NCI-H2227 treated with DMSO at 0.1 percent for 48 hours (cell line): Measurements from ENCODE around the gene EPYC.

Experiments used
- DNase-seq: peaks from one replicate; lab custom pipeline; 2025; lab: John Stamatoyannopoulos, UW

EPYC gene, protein sequence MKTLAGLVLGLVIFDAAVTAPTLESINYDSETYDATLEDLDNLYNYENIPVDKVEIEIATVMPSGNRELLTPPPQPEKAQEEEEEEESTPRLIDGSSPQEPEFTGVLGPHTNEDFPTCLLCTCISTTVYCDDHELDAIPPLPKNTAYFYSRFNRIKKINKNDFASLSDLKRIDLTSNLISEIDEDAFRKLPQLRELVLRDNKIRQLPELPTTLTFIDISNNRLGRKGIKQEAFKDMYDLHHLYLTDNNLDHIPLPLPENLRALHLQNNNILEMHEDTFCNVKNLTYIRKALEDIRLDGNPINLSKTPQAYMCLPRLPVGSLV

DNA sequence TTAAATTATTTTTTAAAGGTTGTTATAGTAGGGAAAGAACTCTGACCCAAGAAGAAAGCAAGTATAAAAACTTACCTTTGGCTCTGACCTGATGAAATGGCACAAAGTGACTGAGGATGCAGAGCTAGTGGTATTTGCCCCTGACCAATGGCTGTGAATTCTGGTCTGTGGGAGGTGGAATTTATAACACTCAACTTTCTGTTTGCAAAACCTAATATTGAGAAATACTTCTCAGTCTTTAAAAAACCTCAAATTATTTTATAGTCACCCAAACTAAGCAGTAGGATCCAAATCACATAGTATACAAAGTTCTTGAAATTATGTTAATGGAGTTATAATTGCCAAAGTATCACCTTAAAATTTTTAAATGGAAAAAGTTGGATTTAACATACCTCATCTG is at the start of gene EPYC:
TSS of gene EPYC (minus strand) at position 101 of the 400 bp plus-strand sequence. CDS start 2,407 bp downstream, outside the sequence.
- no peak for DNase-seq

DNA sequence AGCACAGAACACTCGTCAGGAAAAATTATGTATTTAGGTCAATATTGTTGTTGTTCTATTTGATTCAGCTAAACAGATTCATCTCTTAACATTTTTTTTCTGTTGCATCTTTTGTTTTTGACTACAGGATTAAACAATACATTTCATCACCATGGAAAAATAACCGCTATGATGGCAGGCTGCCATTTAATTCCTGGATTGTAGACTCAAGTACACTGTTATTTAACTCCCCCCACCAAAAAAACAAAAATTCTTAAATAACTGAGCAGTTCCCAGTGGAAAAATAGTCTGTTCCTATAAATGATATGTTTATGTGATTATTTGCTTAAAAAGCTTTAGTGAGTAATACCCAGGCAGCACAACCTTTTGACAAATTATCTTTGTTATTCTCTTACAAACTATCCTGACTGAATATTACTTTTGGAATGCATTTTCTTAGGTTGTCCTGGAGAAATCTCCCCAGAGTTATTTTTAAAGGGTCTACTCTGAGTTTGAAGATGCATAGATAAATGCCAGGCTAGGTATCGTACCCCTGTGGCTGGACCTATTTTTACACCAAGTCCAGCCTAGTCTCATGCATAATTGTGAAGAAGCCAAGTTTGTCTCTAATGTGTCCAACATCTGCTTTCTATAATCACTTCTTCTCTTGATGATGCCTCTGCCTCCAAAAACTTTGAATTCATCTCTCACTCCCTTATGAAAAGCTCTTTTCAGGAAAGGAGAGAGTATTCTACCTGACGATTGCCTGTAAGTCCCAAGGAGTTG is 49.4 kb upstream of the EPYC start:
- DNase-seq: peak; percentile 41

DNA sequence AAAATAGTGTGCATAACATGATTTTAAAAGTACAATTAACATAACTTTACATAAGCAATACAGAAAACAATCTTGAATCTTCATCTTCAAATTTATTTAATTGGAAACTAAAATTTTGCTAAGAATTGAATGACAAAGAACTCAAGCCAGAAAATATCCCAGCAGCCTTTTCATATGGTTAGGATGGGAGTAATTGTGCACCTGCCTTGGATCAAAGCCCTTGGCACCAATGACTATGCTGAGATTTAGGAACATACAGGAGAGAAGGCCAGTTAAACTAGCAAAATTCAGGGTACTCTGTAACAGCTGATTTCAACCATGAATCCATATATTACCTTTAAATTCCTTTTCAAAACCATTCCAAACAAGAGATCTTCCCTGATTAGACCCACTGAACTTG is 47.3 kb upstream of the EPYC start:
- DNase-seq: no peak

DNA sequence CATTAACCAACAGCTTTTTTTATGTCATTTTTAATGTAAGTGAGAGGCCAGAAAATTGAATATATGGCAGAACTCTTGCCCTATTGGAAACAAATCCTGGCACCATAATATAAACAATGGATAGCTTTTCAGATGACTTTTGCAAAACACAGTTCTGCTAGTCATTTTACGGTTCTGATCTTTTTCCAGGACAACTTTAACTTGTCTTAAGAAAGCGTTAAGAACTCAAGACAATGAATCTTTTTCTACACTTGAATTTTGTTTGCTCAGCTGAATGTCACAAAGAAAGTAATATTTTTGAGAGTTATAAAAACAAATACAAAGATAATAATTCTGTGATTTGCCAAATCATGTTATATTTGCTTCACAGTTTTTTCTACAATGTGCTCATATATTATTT is 39.8 kb upstream of the EPYC start:
- DNase-seq: no peak

DNA sequence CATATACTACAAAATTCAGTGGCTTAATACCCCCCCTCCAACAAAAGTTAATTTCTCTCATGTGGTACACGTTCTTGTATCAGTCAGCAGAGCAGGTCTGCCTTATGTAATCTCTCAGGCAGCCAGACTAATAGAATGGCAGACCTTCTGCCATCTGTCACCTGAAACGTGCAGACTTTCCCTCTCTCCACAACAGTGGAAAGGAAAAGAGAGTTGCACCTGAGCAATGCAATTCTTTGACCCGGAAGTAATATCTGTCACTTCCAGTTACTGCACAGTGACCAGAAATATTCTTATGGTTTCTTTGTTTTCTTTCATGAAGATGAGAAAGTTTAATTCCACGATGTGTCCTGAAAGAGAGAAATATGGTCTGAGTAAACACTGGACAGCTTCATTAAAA is 38.6 kb upstream of the EPYC start:
- DNase-seq: no peak

DNA sequence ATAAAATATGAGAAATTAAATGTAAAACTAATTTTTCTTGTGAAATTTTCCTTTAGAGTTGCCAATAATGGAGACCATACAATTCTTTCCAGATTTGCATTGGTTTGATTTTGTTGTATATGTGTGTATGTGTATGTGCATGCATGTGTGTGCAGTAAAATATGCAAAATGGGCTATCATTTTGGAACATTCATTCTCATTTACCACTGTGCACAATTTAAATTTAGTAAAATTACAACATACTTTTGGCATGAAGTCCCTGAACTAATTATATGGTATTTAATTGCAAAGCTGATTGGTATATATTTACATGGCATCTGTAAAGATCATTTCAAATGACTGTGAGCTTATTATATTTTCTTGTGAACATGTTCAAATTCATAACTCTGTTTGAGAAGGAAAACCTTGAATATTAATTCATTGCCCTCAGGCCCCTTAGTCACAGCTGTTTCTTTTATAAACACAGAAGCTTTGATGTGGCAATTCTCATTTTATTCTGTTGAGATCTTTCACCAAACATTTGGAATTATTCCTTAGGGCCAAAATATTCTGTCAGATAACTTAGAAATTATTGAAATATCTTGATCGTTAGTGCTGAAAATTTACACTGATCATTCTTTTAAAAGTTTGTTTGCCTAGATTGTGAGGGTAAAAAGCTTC is 35.5 kb upstream of the EPYC start:
- DNase-seq: no peak

DNA sequence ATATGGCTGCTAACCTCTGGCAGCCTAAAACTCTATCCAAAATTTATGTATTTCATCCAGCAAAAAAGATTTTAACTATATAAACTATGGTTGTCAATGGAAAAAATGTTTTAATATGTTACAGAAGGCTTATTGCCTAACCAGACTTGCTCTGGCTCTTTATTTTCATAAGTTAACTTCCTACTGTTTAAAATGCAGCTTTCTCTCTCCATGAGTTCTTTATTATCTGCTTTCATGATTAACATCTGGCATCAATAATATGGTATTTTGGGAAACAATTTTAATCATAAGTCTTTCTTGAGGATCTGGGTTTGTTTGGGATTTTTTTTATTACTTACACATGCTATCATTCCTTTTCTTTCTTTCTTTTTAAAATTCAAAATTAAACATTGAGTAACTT is 32.5 kb upstream of the EPYC start:
- no peak for DNase-seq

DNA sequence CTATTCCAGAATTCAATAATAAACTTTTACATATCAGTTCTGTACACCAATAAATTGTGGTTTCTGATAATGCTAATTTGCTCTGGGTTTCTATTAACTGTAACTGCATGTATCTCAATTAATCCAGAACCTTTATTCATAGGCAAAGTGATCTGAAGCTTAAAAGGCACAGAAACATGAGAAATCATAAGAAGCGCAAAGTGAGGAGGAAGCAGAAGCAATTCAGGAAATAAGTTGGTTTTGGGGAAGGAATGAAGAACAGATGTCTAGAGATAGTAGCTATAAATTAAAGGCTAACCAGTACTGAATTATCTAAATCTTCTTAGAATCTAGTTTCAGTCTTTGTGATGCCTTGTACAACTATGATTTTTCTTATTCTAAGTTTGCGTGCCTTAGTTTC is 28.5 kb upstream of the EPYC start:
- DNase-seq: no peak

DNA sequence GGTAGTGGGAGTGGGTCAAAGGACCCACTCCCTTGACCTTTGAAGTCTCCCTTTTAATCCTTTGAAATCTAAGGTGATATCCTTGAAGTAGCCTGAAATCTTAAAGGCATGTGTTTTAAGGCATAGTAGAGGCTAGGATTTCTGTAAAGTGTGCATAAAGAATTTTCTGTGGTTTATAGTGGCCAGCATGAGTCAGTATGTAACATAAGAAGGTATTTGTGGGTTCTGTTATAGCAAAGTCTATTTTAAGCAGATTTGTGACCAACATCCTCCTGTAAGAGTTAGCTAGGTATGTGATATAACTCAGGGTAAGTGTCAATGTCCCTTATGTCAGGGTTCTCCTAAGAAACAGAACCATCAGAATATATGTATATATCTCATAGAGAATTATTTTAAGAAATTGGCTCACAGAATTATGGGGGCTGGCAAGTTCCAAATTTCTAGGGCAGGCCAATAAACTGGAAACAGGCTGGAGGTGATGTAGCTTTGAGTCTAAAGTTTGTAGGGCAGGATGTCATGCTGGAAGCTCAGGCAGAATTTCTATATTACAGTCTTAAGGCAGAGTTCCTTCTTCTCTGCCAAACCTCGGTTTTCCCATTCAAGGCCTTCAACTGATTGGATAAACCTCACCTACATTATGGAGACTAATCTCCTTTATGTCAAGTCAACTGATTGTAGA is 18.7 kb upstream of the EPYC start:
- no peak for DNase-seq

DNA sequence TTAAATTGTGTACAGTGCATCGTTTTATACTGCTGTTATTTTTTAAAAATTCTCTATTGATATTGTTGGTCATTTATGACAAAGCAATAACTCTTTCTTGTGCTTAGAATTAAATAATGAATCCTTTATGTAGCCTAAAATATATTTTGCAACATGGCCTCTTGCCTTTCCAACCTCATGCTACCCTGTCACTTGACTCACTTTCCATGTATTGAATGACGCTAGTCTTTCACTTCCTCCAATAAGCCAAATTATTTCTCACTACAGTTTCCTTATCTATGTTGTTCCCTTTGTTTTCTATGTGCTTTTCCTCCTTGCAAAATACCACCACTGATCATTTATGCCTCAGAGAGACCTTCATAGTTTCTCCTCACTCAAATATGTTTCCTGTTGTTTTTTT is 16.3 kb upstream of the EPYC start:
- DNase-seq: no peak

DNA sequence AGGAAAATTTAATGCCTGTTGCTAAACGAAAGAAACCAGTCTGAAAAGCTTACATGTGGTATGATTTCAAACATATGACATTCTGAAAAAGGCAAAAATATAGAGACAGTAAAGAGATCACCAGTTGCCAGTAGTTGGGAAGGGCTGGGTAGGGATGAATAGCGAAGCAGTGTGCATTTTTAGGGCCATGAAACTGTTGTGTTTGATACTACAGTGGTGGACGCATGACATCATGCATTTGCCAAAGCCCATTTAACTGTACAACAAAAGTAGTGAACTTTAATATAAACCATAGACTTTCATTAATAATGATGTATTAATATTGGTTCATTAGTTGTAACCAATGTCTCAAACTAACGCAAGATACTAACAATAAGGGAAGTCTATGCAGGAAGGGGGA is 14.7 kb upstream of the EPYC start:
- DNase-seq: no peak

DNA sequence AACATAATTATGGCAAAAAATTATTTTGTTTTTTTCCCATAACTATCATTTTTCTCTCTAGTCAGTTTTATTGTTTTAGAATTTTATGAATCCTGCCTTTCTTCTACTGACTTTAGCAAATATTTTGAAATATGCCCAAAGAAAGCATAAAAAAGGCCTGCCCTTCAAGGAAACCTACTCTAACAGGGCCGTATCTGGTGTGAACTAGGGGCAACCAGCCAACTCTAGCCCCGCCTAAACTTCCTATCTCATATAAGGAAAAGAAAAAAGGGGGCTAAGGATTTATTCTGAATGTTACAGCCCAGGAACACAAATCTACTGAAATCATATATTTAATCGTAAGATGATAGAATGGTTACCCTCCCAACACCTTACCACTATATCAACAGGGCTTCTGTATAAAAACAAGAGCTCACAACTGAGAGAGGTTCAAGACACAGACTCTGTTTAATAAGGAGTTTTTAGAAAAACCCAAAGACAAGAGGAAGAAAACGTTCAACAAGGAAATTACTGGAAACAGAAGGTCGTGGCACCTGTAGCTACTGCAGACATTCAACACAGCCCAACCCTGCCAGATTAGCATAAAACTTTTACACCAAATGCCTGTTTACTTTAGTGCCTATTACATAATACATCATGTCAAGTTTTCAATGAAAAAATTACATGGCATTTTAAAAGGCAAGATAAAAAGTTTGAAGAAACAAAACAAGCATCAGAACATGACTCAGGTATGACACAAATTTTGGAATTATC is 12.9 kb upstream of the EPYC start:
- DNase-seq: no peak

DNA sequence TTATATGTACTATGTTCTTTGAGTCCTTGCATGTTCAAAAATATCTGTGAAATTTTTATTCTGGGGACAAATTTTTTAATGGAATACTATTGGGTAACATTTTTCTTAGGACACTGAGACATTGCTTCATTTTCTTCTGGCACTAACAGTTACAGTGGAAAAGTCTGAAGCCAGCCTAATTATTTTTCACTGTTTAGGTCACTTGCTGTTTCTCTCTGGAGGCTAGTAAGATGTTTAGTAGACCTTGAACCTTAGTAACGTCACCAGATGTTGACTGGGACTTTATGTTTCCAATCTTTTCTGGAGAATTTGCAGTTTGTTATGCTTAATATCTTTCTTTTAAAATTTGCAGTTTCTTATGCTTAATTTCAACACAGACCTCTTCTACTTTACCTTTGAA is 12.3 kb upstream of the EPYC start:
- DNase-seq: no peak

DNA sequence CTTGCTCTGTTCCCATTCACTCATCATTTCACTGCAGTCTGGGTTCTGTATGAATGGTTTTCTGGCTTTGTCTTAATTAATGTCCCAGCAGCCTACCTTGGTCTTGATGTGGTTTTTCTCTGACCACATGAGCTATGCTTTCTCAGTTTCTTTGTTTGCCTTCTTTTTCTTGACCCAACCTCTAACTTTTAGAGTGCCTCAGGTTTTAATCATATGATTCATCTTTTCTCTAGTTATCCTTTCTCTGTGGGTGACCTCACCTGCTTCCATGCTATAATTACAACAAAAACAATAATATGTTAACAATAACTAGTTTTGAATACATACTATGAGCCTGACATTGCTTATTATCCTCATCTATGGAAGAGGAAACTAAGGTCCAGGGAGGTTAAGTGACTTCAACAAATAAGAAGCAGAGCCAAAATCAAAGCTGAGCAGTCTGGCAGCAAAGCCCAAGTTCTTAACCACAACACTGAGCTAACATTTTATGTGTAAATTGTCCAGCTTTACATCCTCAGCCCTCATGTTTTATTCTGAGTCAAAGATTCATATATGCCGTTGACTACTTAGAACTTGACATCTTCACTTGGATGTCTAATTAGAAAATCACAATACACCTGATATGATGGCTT is 4.7 kb upstream of the EPYC start:
- no peak for DNase-seq

DNA sequence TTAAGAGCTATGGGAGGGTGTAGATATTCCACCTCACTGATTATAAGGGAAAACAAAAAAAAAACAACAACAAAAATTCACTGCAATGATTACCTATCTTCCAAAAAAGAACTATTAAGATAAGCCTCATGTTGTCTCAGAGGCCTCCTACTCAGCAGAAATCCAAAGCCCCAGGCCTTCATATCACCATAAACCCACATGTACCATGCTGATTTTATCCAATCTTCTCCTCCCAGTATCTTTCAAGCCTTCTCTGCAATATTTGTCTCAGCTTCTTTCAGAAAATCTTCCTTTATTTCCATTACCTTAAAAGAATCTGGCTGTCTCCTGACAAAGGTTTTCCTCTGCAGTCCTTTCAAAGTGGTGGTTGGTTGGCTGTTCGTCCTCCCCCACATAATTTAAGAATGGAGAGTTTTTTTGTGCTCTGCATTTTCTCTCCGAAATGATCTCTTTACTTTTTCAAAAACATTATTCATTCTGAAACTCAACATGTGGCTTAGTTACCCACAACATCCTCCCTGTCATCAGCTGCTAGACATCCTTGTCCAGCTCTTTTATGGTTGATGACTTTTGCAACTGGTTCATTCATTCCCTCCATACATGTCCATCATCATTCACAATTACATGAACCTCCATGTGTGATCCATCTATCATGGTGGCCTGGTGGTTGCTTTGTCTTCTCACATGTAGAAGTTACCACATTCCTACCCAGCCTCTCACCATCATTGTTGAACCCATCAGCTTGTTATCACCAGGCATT is 2.9 kb upstream of the EPYC start:
- DNase-seq: no peak

DNA sequence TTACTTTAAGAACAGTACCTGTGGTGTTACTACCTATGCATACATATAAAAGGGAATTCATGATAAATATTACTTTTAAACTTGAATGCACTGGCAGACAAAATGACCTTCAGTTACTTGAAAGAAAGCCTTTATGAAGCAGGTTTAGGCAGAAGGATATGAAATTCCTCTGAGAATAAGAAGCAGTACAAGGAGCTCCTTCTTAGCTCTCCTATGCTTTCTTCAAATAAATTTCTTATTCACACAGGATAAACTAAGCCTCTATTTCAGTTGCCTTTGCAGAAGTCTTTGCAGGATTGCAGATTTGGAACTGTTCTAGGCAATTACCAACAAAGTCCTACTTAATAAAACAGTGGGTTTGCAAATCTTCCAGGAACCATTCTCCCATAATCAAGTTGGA is 1.0 kb downstream of the EPYC start:
- no peak for DNase-seq

DNA sequence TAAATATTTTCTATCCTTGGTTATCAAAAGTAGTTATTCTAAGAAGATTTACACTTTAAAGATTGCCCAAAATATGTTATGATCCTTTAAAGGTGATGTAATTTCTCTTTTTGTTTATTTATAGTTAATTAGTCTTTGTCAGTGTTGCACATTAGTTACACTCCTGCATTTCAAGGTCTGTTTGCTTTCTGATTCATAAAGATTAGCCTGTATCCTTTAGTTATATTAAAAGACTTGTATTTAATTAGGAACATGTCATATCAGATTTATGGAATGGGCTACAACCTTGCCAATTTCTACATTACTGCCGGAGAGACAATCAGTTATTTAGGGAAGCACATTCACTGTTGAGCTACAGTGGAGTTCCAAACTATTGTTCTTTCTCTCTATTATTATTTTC is 3.5 kb downstream of the EPYC start:
- DNase-seq: no peak

DNA sequence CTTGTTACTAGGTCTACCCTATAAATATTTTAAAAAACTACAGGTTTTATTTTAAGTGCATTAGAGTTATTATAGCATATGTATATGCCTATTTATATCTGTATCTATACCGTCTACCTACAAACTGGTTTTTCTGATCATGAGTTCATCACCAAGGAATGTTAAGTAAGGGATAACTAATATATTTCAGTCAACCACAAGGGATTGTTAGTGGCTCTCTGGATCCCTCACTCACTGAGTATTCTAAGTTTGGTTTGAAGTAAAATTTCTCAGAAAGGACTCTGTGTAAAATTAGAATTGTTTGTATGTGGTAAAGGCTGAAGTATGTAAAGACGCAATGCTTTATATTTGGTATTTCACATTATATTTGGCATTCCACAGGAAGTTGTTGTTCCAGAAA is 4.8 kb downstream of the EPYC start:
- no peak for DNase-seq

DNA sequence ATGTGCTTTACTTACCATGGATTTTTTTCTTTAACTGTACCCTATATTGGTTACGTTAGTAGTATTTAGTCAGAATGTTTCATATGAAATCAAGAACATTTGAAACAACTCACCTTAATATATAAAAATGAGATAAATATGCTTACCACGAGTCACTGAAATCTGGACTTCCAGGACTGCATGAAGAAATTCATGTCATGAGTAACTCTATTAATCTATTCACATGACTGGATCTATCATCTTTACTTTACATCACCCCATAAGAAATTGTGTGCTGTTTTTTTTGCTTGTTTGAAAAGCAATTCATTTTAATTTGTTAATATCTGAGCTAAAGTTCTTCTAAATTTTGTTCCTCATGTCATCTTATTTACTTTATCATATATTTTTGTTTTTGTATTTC is 5.2 kb downstream of the EPYC start:
- no peak for DNase-seq

DNA sequence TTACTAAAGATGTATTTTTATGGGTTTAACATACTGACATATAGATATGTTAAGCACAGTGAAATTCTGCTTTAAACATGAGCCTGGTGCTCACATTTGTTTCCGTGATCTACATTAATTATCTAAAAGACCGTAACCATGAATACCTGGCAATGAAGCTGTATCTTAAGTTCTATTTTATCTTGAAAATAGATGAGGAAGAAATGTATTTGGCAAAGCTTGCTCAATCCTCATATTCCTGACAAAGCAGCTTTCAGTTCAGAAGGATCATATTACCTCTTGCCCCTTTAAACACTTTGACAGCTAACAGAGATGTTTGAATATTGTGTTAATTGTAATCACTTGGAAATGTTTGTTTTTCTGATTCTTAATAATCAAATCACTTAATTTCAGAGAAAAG is 9.8 kb downstream of the EPYC start:
- DNase-seq: no peak
